Measurements from ENCODE around the gene RYR2.

RYR2 gene

DNA sequence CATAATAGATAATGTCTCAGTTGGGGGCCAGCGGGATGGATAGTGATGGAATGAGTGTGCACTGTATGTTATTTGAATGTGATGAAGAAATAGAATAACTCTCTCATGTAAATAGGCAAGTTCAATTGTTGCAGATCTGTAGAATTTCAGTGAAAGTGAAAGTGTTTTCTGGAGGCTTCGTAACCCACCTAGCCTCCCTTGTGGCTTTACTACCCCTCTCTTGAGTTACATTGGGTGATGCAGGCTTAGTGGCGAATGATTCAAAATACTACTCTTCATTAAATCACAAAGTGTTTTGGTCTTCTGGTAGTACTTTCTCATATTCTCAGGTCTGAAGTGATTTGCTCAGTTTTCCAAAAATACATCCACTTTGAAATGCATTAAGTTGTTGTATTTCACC is 436.9 kb downstream of the RYR2 start:
- DNase-seq, result no peak

DNA sequence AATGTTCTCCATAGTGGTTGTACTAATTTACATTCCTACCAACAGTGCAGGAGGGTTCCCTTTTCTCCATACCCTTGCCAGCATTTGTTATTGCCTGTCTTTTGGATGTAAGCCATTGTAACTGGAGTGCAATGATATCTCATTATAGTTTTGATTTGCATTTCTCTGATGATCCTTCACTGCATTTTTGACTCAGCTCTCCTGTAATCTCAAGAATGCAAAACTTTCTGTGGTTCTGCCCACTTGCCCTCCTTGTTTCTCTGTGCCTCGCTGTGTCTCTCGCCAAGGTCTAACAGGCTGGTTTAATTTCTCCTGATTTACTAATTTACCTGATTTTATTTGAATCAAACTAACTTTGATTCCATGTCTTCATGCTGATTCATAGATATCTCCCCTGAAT is 440.8 kb downstream of the RYR2 start:
- DNase-seq, result no peak

DNA sequence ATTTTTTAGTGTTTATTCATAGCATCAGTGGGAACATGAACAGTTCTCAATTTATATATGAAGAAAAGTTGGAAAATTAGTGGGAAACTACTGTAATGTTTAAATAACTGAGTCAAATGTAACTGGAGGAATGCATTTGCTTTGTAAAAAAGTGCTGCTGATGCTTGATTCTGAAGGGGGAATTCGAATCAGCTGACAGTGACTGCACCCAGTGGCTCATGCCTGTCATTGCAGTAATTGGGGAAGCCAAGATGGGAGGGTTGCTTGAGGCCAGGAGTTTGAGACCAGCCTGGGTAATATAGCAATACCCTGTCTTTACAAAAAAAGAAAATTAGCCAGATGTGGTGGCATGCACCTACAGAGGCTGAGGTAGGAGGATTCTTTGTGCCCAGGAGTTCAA is 450.4 kb downstream of the RYR2 start:
- DNase-seq, result no peak

DNA sequence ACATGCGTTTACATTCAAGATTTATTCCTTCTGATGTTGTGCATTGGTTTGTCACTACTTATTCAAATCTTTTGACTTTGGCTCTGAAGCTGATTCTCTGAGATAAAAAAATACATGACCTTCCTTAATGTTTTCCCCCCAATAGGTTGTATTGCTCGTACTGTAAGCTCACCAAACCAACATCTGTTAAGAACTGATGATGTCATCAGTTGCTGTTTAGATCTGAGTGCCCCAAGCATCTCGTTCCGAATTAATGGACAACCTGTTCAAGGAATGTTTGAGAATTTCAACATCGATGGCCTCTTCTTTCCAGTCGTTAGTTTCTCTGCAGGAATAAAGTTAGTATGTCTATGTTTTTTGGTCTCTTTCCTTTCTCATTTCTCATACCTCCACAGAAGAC is 458.6 kb downstream of the RYR2 start:
- DNase-seq, result no peak

DNA sequence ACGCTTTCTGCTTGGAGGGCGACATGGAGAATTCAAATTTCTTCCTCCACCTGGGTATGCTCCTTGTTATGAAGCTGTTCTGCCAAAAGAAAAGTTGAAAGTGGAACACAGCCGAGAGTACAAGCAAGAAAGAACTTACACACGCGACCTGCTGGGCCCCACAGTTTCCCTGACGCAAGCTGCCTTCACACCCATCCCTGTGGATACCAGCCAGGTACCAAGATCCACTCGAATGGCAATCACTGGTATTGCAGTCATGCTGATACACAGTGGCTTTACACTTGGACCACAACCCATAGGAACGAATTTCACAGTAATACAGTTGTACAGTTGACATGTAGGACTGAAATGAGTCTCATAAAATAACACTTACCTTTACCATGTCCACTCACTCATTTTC is 461.3 kb downstream of the RYR2 start:
- no peak for DNase-seq

DNA sequence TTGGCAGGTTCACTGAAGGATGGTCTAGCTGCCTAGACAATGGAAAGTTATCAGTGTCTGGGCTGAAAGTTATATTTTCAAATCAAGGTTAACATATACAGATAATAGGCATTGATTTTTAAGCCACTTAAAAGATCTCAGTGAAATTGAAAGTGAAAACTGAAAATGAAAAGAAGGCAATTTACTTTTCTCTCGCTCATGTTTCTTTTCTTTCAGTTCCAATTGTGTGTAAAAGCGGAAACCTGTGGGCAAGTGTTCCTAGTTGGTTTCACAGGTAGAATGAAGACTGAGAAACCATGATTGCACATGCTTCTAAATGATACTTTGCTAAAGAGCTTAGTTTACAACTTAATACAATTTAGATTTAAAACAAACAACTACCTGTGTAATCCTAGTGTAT is 465.0 kb downstream of the RYR2 start:
- DNase-seq, result no peak

DNA sequence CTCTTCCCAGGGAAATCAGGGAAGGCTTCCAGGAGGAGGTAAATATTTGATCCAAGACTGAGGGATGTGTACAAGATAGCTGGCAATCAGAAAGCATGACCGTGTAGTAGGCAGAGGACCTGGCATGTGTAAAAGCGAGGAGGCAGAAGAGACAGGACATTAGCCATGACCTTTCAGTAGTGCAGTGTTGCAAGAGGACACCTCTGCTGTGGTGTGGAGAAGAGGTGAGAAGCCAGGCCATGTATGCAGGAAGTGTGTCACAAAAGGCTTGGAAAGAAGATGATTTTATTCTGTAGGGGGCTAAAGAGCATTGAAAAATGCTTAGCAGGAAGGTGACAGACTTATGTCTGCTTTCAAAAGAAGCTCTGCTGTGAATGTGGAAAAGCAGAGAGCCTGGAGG is 467.8 kb downstream of the RYR2 start:
- DNase-seq, result no peak

DNA sequence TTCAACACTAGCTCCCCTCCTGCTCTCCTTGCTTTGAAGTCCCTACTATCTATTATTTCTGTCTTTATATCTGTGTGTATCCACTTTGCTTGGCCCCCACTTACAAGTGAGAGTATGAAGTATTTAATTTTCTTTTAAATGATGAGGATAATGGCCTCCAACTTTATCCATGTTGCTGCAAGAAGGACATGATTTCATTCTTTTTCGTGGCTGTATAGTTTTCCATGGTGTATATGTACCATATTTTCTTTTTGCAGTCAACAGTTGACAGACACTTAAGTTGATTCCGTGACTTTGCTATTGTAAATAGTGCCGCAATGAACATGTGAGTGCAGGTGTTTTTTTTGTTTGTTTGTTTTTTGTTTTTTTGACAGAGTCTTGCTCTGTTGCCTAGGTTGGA is 483.1 kb downstream of the RYR2 start:
- DNase-seq, result no peak

DNA sequence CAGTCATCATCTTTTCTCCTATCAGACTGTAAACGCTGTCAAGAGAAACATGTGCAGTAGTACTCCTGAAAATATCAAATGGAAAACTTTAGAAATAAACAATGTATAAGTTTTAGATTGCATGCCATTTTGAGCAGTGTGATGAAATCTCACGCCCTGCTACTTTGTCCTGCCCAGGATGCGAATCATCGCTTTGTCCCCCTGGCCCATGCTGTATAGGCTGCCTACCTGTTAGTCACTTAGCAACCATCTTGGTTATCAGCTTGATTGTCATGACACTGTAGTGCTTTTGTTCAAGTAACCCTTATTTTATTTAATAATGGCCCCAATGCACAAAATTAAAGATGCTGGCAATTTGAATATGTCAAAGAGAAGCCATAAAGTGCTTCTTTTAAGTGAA is 485.8 kb downstream of the RYR2 start:
- no peak for DNase-seq

DNA sequence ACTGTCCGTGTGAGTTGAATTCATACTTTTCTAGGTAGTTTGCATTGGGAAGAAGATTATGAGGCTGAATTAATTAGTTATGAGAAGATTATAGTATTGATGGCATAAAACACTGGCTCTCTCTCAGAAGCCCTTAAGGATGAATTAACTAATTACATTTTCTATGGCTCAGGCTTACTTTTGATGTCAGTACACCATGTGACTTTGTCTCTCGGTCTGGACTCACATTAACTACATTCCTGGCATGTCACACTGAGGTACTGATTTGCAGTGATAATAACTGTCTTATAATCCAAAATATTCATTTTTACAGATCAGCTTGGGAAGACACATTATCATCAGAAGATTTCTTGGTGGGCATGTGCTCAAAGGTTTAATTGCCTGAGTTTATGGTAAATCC is 486.6 kb downstream of the RYR2 start:
- no peak for DNase-seq

DNA sequence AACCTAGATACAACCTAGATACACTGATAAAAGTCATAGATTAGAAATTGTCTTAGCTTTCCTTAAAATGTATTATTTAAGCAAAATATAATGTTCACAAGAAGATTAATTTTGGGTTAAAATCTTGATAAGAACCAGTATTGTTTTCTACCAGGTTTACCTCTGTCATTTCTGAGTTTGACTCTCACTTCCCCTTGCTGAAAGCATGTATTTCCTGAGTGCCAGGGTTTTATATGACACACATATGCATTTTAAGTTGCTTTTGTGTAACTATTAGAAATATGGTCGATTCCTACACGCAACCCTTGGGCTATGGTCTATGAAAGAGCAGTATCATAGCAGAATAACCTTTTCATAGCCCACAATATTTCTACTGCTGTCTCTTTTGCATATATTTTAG is 497.1 kb downstream of the RYR2 start:
- no peak for DNase-seq

DNA sequence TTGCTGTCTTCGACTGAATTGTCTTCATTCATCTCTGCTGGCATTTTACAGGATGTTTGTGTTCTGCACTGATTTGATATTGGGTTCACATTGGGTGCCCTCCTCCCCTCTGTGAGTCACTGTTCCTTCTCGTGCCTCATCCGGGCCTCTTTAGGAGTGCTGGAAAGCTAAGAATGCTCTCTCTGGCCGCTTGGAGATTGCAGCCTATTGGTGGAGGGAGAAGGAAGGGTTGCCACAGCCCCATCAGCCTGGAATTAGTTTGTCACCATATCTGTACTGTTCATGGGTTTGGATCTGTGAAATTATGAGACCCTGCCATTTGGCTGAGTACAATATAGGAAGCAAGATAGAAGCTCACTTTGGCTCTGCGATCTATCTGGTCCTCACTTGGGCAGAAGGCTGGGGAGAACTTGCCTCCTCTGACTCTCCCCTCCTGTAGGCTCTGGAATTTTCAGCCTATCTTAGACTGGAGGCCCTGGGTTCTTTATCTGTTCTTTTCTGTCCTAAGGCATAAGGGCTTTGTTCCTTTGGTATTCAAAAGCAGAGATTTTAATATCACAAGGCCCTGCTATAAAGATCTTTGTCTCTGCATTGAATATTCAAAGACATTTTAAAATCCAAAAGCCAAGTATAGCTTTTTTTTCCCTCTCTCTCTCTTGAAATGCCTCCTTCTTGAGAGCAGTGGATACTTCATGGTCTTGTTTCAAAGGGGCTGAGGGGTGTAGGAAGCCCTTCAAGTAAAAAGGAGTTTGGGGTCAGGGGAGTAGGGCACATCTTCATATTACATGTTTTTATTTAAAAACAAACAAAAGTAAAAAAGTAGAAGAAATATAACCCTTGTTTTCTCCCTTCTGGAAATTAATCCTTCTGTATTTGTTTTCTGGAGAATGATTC is 500.8 kb downstream of the RYR2 start:
- DNase-seq, result no peak

DNA sequence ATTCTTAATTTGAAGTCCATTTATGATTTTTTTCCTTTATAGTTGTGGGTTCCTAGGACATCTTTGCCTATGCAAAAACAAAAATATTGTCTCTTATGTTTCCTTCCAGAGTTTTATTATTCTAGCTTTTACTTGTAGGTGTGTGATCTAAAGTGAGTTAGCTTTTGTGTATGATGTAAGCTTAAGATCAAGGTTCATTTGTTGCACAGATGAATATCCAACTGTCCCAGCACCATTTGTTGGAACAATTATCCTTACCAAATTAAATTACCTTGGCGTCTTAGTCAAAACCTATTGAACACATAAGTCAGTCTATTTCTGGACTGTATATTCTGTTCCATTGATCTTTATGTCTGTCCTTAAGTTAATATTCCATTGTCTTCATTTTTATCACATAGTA is 511.1 kb downstream of the RYR2 start:
- DNase-seq, result no peak

DNA sequence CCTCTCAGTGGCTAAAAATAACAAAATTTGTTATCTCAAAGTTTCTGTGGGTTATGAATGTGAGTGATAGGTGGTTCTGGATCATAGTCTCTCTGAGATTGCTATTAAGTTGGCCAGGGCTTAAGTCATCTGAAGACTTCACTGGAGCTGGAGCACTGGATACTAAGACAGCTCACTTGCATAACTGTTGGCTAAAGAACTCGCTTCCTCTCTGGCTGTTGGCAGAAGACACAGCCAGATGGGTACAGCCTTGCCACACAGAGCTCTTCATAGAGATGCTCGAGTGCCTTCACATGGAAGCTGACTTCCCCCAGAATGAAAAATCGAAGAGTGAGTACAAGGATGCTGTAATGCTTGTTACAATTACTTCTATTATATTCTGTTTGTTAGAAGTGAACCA is 514.9 kb downstream of the RYR2 start:
- no peak for DNase-seq

DNA sequence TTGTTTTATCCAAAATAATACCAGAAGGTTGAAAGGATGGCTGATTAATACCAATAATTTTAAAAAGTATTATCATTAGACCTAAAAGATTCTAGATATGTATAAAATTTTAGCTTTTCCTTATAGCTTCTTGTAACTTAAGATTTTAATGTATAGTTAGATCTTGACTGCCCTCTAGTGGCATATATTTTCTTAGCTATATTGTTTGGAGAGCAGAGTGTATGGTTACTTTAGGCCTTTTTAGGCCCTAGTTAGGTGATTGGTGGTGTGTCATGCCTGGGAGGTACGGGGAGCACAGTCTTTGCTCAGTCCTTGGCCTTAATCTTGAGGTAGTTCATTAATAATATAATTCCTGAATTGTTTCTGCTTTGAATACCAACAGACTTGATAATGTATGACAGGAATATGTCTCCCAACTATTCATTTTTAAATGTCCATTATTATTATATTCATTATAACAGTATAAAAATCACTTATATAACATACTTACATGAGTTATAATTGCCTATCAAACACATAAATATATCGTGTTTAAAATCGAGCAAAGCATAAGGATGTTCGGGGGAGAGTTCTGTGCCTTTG is 520.3 kb downstream of the RYR2 start:
- DNase-seq, result no peak

DNA sequence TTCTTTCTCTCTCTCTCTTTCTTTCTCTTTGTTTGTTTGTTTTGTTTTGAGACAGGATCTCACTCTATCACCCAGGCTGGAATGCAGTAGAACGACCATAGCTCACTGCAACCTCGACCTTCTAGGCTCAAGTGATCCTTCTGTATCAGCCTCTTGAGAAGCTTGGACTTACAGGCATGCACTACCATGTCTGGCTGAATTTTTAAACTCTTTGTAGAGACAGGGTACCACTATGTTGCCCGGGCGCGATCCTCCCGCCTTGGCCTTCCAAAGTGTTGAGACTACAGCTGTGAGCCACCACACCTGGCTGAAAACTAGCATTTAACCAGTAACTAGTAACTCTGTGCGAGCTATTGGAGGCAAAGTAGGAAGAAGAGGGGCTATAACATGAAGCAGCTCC is 523.3 kb downstream of the RYR2 start:
- DNase-seq, result no peak

DNA sequence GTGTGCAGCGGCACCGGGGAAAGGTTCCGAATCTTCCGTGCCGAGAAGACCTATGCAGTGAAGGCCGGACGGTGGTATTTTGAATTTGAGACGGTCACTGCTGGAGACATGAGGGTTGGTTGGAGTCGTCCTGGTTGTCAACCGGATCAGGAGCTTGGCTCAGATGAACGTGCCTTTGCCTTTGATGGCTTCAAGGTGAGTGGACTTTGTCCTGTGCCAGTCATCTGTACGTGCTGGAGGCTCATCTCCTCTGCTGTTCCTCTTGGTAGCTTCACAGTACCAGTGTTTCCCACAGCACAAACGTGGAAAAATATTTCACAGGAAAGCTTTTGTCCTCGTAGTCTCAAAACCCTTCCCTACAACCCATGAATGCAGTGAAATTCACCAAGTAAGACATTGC is 524.6 kb downstream of the RYR2 start:
- DNase-seq, result no peak

DNA sequence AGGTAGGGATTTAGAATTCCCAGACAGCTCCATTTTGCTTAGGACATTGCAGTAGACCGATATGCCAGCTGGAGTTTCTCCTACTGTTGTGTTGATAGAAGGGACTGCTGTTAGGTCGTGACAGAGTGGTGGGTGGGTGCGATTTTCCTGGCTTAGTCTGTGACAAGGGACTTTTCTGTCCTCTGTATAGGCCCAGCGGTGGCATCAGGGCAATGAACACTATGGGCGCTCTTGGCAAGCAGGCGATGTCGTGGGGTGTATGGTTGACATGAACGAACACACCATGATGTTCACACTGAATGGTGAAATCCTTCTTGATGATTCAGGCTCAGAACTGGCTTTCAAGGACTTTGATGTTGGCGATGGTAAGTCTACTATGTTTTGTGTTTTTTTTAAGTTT is 527.0 kb downstream of the RYR2 start:
- no peak for DNase-seq

DNA sequence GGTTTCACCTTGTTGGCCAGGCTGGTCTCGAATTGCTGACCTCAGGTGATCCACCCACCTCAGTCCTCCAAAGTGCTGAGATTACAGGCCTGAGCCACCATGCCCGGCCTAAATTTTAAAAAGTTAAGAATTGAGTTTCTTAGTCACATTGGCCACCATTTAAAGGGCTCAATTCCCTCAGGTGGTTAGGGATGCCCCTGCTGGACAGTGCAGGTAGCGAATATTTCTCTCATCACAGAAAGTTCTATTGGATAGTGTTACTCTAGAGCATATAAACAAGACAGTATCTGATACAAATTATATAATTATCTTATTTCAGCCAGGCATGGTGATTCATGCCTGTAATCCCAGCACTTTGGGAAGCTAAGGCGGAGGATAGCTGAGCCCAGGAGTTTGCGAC is 528.5 kb downstream of the RYR2 start:
- DNase-seq, result no peak

DNA sequence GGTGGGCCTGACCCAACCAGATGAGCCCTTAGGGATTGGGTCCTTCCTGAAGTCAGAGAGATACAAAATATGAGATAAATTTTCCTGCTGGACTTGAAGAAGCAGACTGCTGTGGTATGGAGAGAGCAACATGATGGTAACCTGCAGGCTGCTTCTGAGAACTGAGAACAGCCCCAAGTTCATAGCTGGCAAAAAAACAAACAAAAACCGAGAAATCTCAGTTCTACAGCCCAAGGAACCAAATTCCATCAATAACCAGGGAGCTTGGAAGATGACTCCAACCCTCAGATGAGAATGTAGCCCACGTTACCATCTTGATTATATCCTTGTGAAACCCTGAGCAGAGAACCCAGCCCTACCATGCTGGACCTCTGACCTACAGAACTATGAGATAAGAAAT is 532.6 kb downstream of the RYR2 start:
- DNase-seq, result no peak

DNA sequence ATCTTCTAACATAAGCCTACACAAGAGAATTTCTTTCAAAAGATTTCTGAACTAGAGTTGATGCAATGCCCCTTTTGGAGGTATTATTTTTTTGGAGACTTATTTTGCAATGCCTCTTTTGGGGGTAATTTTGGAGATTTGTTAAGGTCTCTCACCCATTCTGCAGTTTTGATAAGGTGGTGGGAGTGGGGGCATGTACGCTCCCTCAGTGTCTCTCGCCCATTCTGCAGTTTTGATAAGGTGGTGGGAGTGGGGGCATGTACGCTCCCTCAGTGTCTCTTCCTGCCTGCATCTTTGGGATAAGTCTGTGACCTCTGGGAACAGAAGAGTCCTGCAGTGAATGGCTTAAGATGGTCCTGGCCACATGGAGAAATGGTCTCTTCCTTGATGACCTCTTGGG is 536.6 kb downstream of the RYR2 start:
- DNase-seq, result no peak

DNA sequence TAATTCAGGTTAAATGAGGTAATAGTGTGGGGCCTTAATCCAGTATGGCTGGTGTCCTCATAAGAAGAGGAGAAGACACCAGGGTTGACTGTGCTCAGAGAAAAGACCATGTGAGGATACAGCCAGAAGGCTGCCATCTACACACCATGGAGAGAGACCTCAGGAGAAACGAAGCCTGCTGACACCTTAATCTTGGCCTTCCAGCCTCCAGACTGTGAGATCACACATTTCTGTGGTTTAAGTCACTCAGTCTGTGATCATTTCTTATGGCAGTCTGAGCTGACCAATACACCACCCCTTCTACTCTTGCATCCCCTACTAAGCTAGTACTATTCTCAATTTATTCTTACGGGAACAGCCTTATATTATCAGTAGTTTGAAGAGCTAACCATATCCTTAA is 538.7 kb downstream of the RYR2 start:
- DNase-seq, result no peak

DNA sequence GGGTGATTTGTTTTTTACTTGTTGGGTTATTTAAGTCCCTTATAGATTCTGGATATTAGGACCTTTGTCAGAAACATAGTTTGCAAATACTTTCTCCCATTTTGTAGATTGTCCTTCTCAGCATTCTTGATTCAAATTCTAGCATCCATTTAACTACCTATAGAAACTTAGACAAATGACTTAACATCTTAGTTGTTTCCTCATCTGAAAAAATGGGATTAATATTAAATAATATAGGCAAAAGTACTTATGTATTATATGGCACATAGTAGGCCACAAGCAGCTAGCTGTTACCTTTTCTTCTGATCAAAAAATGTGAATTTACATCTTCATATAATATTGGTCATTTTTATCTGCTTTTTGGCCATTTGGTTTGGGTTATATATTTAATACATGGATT is 541.3 kb downstream of the RYR2 start:
- no peak for DNase-seq

DNA sequence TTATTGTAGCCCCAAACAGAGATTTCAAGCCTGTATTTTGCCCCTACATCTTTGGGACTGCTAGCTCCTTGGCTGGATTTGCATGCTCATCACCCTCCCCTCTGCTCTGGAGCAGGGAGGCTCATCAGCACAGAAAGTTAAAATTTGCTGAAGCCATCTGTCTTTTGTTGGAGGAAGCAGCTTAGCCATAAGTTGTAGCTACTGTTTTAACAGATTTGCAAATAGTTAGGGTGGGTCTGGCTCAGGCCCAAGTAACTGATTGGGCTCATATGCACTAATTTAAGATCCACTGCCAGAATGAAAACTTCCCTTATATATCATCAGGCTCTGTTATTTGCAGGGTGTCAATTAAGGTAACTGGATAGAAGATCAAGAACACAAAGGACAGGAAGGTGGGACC is 541.8 kb downstream of the RYR2 start:
- DNase-seq, result no peak

DNA sequence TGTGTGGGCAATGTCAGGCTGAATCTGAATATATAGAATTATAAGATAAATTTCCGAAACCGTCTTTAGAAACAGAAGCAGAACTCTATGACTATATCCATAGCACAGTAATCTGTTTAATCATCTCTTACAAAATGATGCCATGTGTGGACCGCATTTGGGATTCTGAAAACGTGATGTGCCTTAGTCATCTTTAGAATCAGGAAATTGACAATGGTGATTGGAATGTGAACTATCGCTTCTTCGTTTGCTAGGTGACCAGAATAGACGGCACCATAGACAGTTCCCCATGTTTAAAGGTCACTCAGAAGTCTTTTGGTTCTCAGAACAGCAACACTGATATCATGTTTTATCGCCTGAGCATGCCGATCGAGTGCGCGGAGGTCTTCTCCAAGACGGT is 548.4 kb downstream of the RYR2 start:
- DNase-seq, result no peak
